GM12872 (cell line): ENCODE data around the gene PYCARD.

ENCODE experiments used
- TF ChIP-seq, protein P1 (sequence below): IDR thresholded peaks from 3 replicates; pipeline ENCODE4 v1.5.1; 2011; ENCODE audit warnings: low read depth, mild to moderate bottlenecking, low read length, moderate library complexity; ENCODE audit not compliant: insufficient read depth

Gene PYCARD

DNA sequence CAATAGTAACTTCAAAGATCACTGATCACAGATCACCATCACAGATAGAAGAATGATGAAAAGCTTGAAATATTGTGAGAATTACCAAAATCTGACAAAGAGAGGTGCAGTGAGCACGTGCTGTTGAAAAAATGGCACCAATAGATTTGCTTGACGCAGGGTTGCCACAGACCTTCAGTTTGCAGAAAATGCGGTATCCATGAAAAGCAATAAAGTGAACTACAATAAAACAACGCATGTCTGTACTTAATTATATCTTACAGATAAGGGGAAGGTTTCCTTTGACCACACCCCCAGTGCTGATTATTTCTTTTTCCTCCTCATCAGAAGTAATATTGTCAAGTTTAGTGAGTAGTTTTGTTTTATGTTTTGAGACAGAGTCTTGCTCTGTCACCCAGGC, 35.5 kb upstream of the PYCARD start:
- TF ChIP-seq, protein P1, sequence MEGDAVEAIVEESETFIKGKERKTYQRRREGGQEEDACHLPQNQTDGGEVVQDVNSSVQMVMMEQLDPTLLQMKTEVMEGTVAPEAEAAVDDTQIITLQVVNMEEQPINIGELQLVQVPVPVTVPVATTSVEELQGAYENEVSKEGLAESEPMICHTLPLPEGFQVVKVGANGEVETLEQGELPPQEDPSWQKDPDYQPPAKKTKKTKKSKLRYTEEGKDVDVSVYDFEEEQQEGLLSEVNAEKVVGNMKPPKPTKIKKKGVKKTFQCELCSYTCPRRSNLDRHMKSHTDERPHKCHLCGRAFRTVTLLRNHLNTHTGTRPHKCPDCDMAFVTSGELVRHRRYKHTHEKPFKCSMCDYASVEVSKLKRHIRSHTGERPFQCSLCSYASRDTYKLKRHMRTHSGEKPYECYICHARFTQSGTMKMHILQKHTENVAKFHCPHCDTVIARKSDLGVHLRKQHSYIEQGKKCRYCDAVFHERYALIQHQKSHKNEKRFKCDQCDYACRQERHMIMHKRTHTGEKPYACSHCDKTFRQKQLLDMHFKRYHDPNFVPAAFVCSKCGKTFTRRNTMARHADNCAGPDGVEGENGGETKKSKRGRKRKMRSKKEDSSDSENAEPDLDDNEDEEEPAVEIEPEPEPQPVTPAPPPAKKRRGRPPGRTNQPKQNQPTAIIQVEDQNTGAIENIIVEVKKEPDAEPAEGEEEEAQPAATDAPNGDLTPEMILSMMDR, result no peak

DNA sequence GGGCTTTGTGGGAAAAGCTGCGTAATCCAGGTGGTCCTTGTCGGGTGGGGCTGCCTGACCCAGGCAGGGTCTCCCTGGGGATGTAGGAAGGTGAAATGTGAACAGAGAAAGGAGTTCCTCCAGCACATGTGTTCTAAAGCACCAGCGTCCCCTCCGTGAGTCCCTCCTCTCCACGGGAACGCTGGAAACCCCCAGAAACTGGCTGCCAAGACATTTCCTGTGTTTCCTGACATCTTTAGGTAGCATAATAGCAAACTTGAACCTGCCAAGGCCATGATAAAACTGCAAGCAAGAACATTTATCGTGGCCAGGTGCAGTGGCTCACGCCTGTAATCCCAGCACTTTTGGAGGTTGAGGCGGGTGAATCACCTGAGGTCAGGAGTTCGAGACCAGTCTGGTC, 26.9 kb upstream of the PYCARD start:
- TF ChIP-seq, protein P1, result no peak

DNA sequence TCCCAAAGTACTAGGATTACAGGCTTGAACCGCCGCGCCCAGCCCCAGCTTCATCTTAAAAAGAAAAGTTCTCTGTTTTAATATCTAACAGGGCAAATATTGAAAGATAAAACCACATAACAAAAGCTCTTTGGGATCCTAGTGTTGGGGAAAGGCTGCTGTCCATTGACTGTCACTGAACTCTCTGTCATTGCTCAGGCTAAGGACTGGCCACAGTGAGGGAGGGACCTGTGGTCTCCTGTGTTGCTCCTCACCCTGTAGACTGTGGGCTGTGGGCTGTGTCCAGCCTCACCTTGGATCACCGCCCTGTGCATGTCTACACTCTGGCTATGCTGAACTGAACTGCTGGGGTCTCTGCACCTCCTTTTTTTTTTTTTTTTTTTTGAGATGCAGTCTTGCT, 25.6 kb upstream of the PYCARD start:
- TF ChIP-seq, protein P1, result no peak

DNA sequence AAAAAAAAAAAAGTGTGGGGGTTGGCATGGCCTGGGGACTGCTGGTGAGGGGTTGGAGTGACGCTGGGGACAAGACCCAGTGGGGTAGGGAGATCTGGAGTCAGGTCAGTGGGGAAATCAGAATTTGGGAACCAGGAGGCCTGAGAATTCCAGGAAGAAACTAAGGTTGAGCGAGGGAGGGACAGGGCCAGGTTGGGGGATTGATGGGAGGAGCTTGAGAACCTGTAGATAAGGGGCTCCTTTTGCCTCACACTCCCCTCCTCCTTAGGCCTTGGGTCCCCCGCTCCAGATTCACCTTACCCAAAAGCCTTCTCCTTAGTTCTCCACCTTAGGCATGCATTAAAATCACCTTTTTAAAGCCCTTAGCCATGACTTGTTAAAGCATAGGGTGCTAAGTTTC, 22.6 kb upstream of the PYCARD start:
- TF ChIP-seq, protein P1, result no peak

DNA sequence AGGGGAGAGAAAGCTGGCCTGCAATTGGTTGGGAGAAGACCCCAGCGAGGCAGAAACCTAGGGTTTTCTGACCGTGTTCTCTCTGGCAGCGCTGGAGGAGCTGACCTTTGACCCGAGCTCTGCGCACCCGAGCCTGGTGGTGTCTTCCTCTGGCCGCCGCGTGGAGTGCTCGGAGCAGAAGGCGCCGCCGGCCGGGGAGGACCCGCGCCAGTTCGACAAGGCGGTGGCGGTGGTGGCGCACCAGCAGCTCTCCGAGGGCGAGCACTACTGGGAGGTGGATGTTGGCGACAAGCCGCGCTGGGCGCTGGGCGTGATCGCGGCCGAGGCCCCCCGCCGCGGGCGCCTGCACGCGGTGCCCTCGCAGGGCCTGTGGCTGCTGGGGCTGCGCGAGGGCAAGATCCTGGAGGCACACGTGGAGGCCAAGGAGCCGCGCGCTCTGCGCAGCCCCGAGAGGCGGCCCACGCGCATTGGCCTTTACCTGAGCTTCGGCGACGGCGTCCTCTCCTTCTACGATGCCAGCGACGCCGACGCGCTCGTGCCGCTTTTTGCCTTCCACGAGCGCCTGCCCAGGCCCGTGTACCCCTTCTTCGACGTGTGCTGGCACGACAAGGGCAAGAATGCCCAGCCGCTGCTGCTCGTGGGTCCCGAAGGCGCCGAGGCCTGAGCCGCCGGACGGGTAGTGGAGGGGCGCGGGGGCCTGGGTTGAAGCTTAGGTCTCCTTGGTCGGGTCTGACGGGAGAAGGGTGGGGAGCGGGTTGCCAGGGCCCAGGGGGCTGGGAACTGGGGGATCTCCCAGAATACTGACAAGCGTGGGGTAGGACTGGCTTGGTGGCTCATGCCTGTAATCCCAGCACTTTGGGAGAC, 21.8 kb upstream of the PYCARD start:
- TF ChIP-seq, protein P1, result no peak

DNA sequence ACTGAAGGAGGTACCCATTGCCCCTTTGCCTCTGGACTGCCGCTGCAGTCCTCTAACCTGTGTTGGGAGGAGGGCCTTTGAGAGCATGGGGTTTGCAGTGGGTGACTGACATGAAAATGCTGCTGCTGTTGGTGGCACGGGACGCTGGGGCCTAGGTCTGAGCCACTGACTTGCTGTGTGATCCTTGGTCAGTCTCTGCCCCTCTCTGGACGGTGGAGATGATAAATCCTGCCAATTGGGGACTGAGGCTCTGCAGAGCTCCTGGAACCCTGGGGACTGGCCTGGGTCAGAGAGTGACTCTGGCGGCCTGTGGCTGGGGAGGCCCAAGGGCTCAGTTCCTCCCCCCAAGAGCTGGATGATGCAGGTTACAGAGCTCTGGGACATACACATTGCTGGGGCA, 20.5 kb upstream of the PYCARD start:
- TF ChIP-seq, protein P1, result no peak

DNA sequence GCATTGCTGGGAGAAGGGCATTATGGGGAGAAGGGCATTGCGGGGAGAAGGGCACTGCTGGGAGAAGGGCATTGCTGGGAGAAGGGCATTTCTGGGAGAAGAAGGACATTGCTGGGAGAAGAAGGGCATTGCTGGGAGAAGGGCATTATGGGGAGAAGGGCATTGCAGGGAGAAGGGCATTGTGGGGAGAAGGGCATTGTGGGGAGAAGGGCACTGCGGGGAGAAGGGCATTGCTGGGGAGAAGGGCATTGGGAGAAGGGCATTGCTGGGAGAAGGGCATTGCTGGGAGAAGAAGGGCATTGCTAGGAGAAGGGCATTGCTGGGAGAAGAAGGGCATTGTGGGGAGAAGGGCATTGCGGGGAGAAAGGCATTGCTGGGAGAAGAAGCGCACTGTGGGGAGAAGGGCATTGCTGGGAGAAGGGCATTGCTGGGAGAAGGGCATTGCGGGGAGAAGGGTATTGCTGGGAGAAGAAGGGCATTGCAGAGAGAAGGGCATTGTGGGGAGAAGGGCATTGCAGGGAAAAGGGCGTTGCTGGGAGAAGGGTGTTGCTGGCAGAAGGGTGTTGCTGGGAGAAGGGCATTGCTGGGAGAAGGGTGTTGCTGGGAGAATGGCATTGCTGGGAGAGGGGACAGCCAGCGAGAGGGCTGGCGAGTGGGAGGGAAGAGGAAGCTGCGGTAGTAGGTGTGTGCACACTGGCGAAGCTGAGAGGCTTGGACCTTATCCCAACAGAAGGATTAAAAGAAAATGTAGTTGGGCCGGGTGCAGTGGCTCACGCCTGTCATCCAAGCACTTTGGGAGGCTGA, 19.0 kb upstream of the PYCARD start:
- TF ChIP-seq, protein P1, result no peak
